ENCODE data around the gene TOMM40.
"Not testable (repeated sequence)": the region's sequence is repeated elsewhere in the genome, so short reads cannot be mapped to it uniquely, and the experiment has no call there.

TOMM40 gene

GRCh38 chr19:44856421-44857083 is 34.5 kb upstream of the TOMM40 start:
- Histone ChIP-seq H3K4me3 (ENCODE audit: low read depth, low read length) (no peak overlapping the region), H3K23ac (ENCODE audit: low read length) (no peak overlapping the region), H3K27ac (ENCODE audit: low read depth, low read length) (peak overlapping the region; percentile 38), H3K9me3 (ENCODE audit: insufficient read depth, low read depth, low read length) (no peaks in the 10 kb centered on the region), H2BK12ac (ENCODE audit: low read length) (no peak overlapping the region), H3K18ac (ENCODE audit: low read length) (no peak overlapping the region), H3K27me3 (ENCODE audit: insufficient read depth, low read length) (no peaks in the 10 kb centered on the region), H2AK5ac (ENCODE audit: low read length) (no peak overlapping the region), H3K4me2 (ENCODE audit: low read length) (no peak overlapping the region), H4K8ac (ENCODE audit: low read depth, low read length) (no peak overlapping the region), H3K4ac (ENCODE audit: low read depth, low read length) (peak overlapping the region; percentile 89), H3K79me2 (ENCODE audit: control insufficient read depth, insufficient read depth, low read length, poor library complexity) (peaks cover 34% of the 10 kb centered on the region), H3K36me3 (ENCODE audit: control insufficient read depth in 1 of 2, insufficient read depth in 2 of 2, low read length in 2 of 2) (peaks cover 37 to 45% of the 10 kb centered on the region in 2 experiments), H3K9ac (ENCODE audit: low read length) (no peak overlapping the region), H2BK5ac (ENCODE audit: low read depth, low read length, poor library complexity) (no peak overlapping the region), H2BK120ac (ENCODE audit: insufficient read depth, low read length, poor library complexity) (no peak overlapping the region), H3K14ac (ENCODE audit: low read length) (no peak overlapping the region), H2AFZ (ENCODE audit: insufficient read depth, low read length, poor library complexity) (no peak overlapping the region), H3K4me1 (ENCODE audit: control insufficient read depth in 1 of 2, insufficient read depth in 2 of 2, low read length in 2 of 2) (peaks cover 3 to 12% of the 10 kb centered on the region in 2 experiments), H4K91ac (ENCODE audit: low read depth, low read length) (no peak overlapping the region), H4K12ac (ENCODE audit: low read depth, low read length) (no peak overlapping the region), H3K79me1 (ENCODE audit: low read length) (peaks cover 2% of the 10 kb centered on the region)
- WGBS (ENCODE audit: extremely low coverage, insufficient coverage, insufficient read length), result no CpG with 5 or more reads among the region's 10 CpGs
- DNase-seq, result no peak

DNA sequence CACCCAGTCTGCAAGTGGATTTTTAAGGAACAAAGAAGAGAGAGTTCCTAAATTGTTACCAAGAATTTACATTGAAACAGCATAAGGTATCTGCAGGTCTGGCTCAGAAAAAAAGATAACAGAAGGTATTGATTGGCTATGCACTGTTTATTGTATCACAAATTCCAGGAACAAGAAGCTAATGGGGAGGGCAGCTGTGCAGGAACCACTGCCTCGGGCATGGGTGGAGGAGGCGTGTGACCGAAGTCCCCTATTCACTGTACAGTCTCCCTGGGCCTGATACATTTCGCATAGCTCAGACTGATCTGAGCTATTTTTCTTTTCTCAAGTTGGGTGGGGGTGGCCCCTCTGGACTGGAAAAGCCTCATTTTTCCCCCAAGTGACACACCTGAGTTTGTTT is 33.2 kb upstream of the TOMM40 start:
- no peak overlapping the region for H3K27ac ChIP-seq (ENCODE audit: low read depth, low read length)
- no peak overlapping the region for H4K8ac ChIP-seq (ENCODE audit: low read depth, low read length)
- peaks cover 35 to 46% of the 10 kb centered on the region in 2 experiments for H3K36me3 ChIP-seq (ENCODE audit: control insufficient read depth in 1 of 2, insufficient read depth in 2 of 2, low read length in 2 of 2)
- no peak overlapping the region for H3K4me2 ChIP-seq (ENCODE audit: low read length)
- H3K79me1 ChIP-seq (ENCODE audit: low read length), result no peaks in the 10 kb centered on the region
- no peaks in the 10 kb centered on the region for H3K27me3 ChIP-seq (ENCODE audit: insufficient read depth, low read length)
- no peak overlapping the region for H3K9ac ChIP-seq (ENCODE audit: low read length)
- H3K14ac ChIP-seq (ENCODE audit: low read length), result no peak overlapping the region
- H3K79me2 ChIP-seq (ENCODE audit: control insufficient read depth, insufficient read depth, low read length, poor library complexity), result peaks cover 22% of the 10 kb centered on the region
- no peak overlapping the region for H4K91ac ChIP-seq (ENCODE audit: low read depth, low read length)
- WGBS (ENCODE audit: extremely low coverage, insufficient coverage, insufficient read length), result no CpG with 5 or more reads among the region's 4 CpGs
- peak; percentile 61 to 68 for DNase-seq
- H4K12ac ChIP-seq (ENCODE audit: low read depth, low read length), result no peak overlapping the region
- H2BK12ac ChIP-seq (ENCODE audit: low read length), result no peak overlapping the region
- H2AFZ ChIP-seq (ENCODE audit: insufficient read depth, low read length, poor library complexity), result no peak overlapping the region
- no peak overlapping the region for H2BK5ac ChIP-seq (ENCODE audit: low read depth, low read length, poor library complexity)
- H3K9me3 ChIP-seq (ENCODE audit: insufficient read depth, low read depth, low read length), result no peaks in the 10 kb centered on the region
- no peak overlapping the region for H3K23ac ChIP-seq (ENCODE audit: low read length)
- H3K4me1 ChIP-seq (ENCODE audit: control insufficient read depth in 1 of 2, insufficient read depth in 2 of 2, low read length in 2 of 2), result peaks cover 3 to 5% of the 10 kb centered on the region in 2 experiments
- no peak overlapping the region for H2AK5ac ChIP-seq (ENCODE audit: low read length)
- peak overlapping the region; percentile 82 for H3K4ac ChIP-seq (ENCODE audit: low read depth, low read length)
- H2BK120ac ChIP-seq (ENCODE audit: insufficient read depth, low read length, poor library complexity), result no peak overlapping the region
- no peak overlapping the region for H3K18ac ChIP-seq (ENCODE audit: low read length)
- H3K4me3 ChIP-seq (ENCODE audit: low read depth, low read length), result no peak overlapping the region

GRCh38 chr19:44861576-44861975 is 29.5 kb upstream of the TOMM40 start:
- H2BK120ac ChIP-seq (ENCODE audit: insufficient read depth, low read length, poor library complexity); H4K91ac ChIP-seq (ENCODE audit: low read depth, low read length): not testable (repeated sequence)
- WGBS (ENCODE audit: extremely low coverage, insufficient coverage, insufficient read length), result no CpG with 5 or more reads among the region's 3 CpGs

GRCh38 chr19:44863990-44864389 is 27.1 kb upstream of the TOMM40 start:
- no peaks in the 10 kb centered on the region for H3K79me1 ChIP-seq (ENCODE audit: low read length)
- no peak overlapping the region for H3K4me3 ChIP-seq (ENCODE audit: low read depth, low read length)
- WGBS (ENCODE audit: extremely low coverage, insufficient coverage, insufficient read length), result no CpG with 5 or more reads among the region's 2 CpGs
- no peak overlapping the region for H4K91ac ChIP-seq (ENCODE audit: low read depth, low read length)
- no peaks in the 10 kb centered on the region for H3K9me3 ChIP-seq (ENCODE audit: insufficient read depth, low read depth, low read length)
- DNase-seq, result no peak
- no peaks in the 10 kb centered on the region for H3K27me3 ChIP-seq (ENCODE audit: insufficient read depth, low read length)
- no peak overlapping the region for H2BK5ac ChIP-seq (ENCODE audit: low read depth, low read length, poor library complexity)
- H3K23ac ChIP-seq (ENCODE audit: low read length), result no peak overlapping the region
- no peak overlapping the region for H4K12ac ChIP-seq (ENCODE audit: low read depth, low read length)
- no peak overlapping the region for H4K8ac ChIP-seq (ENCODE audit: low read depth, low read length)
- no peak overlapping the region for H2BK12ac ChIP-seq (ENCODE audit: low read length)
- H3K18ac ChIP-seq (ENCODE audit: low read length), result no peak overlapping the region
- no peak overlapping the region for H2AFZ ChIP-seq (ENCODE audit: insufficient read depth, low read length, poor library complexity)
- H3K4ac ChIP-seq (ENCODE audit: low read depth, low read length), result no peak overlapping the region
- H2BK120ac ChIP-seq (ENCODE audit: insufficient read depth, low read length, poor library complexity), result no peak overlapping the region
- H3K27ac ChIP-seq (ENCODE audit: low read depth, low read length), result no peak overlapping the region
- peaks cover 4% of the 10 kb centered on the region for H3K79me2 ChIP-seq (ENCODE audit: control insufficient read depth, insufficient read depth, low read length, poor library complexity)
- H3K4me1 ChIP-seq (ENCODE audit: control insufficient read depth in 1 of 2, insufficient read depth in 2 of 2, low read length in 2 of 2), result no peaks in the 10 kb centered on the region
- H3K4me2 ChIP-seq (ENCODE audit: low read length), result no peak overlapping the region
- peaks cover 46 to 57% of the 10 kb centered on the region in 2 experiments for H3K36me3 ChIP-seq (ENCODE audit: control insufficient read depth in 1 of 2, insufficient read depth in 2 of 2, low read length in 2 of 2)
- no peak overlapping the region for H3K14ac ChIP-seq (ENCODE audit: low read length)
- no peak overlapping the region for H2AK5ac ChIP-seq (ENCODE audit: low read length)
- H3K9ac ChIP-seq (ENCODE audit: low read length), result no peak overlapping the region

More at GRCh38 chr19:44861576-44861975, 29.5 kb upstream of the TOMM40 start:
- not testable (repeated sequence) for H3K14ac ChIP-seq (ENCODE audit: low read length); H3K9me3 ChIP-seq (ENCODE audit: insufficient read depth, low read depth, low read length); H3K79me1 ChIP-seq (ENCODE audit: low read length); H3K18ac ChIP-seq (ENCODE audit: low read length); H3K27me3 ChIP-seq (ENCODE audit: insufficient read depth, low read length); H3K23ac ChIP-seq (ENCODE audit: low read length); H2AFZ ChIP-seq (ENCODE audit: insufficient read depth, low read length, poor library complexity); H4K12ac ChIP-seq (ENCODE audit: low read depth, low read length); H3K4me1 ChIP-seq (ENCODE audit: control insufficient read depth in 1 of 2, insufficient read depth in 2 of 2, low read length in 2 of 2); H3K4me3 ChIP-seq (ENCODE audit: low read depth, low read length); H4K8ac ChIP-seq (ENCODE audit: low read depth, low read length); H3K4me2 ChIP-seq (ENCODE audit: low read length); H3K27ac ChIP-seq (ENCODE audit: low read depth, low read length); H2BK5ac ChIP-seq (ENCODE audit: low read depth, low read length, poor library complexity); H2BK12ac ChIP-seq (ENCODE audit: low read length); H3K9ac ChIP-seq (ENCODE audit: low read length); H3K4ac ChIP-seq (ENCODE audit: low read depth, low read length); H2AK5ac ChIP-seq (ENCODE audit: low read length)
- DNase-seq, result peak in 1 of 2 donors; percentile 67
- H3K36me3 ChIP-seq (ENCODE audit: control insufficient read depth in 1 of 2, insufficient read depth in 2 of 2, low read length in 2 of 2), result peaks cover 38 to 48% of the 10 kb centered on the region in 2 experiments
- peaks cover 11% of the 10 kb centered on the region for H3K79me2 ChIP-seq (ENCODE audit: control insufficient read depth, insufficient read depth, low read length, poor library complexity)

All from trophoblast cell (in vitro differentiated cells and primary cell).